GM10847 (cell line): Measurements from ENCODE around the gene HOXD10.

Experiments
- POLR2A ChIP-seq: IDR thresholded peaks from 2 replicates; pipeline ENCODE4 v1.6.1; 2011; ENCODE audit not compliant: insufficient read length; ENCODE audit errors: extremely low read depth

The HOXD10 gene

DNA sequence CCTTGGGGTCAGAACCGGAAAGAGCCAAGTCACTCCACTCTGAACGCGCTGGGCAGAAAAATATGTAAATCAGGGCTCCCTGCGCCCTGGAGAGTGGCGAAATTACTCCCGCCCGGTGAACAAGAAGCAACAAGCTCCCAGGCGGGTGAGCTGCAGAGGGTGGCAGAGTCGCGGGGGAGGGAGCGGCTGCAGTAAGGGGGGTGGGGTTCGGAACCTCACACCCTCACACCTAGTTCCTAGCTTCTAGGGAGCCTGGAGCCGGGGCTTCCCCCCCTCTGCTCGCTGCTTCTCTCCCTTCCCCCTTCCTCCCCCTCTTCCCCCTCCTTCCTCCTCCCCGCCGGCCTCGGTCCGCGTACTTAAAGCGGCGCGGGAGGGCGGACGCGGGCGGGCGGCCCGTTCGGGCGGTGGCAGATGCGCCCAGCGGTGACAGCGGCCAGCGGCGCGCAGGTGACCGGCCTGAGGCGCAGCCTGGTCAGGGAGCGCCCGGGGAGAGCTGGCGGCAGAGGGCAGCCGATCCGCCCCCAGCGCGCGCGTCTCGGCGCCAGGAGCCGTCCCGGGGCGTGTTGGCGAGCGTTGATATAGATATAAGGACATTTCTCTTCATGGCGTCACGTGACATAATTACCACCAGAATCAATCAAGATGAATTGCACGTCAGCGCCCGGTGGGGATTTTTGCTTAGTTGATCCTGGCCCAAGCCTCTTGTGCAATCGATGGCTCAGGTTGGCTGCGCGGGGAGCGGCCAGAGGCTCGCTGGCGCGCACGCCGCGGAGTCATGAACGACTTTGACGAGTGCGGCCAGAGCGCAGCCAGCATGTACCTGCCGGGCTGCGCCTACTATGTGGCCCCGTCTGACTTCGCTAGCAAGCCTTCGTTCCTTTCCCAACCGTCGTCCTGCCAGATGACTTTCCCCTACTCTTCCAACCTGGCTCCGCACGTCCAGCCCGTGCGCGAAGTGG is 9.7 kb upstream of the HOXD10 start, which contains the start of gene HOXD11:
HOXD11 (plus strand) TSS at position 700 of the 959 bp plus-strand sequence; CDS start at position 776, 76 bp downstream.
- no peak for TF ChIP-seq POLR2A

GRCh38 chr2:176107731-176108181 is 8.8 kb upstream of the HOXD10 start:
- TF ChIP-seq POLR2A, result no peak

GRCh38 chr2:176109192-176109901 is 7.2 kb upstream of the HOXD10 start:
- TF ChIP-seq POLR2A, result no peak

GRCh38 chr2:176109946-176110345 is 6.6 kb upstream of the HOXD10 start:
- no peak for TF ChIP-seq POLR2A

DNA sequence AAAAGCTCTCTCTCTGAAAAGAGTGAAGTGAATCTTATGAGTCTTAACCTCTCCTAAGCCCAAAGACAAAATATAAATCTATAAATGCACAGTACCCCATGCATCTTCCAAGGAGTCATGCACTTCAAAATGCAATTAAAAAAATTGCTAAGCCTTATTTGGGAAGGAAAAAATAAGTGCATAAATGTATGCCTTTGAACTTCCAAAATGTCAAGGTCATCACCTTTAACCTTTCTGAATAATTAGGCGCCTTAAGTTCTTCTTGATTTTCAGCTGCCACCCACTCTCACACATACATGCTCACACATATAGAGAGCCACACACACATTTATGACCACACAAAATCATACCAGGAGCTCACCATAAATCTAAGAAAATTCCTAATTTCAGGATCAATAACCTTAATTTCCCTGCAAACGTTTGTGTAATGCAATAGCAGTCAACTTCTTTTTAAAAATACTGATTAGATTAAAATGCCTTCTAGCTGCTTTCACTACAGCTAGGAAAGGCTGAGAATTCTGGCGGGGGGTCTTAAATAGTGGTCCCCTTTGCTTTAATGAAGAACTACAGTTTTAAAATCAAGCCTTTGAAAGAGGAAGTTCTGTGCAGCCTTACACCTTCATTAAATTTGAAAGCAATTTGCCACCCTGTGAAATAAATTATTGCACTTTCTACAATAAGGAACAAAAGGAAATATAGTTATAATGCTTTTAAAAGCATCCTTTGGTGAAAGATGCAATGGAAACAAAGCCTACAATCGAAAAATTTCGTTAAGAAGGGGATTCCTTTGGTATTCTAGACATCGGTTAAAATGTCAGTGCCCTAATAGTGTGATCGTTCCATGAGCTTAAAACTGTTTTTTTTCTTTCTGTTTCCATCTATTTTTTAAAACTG is 5.9 kb upstream of the HOXD10 start:
- no peak for TF ChIP-seq POLR2A

DNA sequence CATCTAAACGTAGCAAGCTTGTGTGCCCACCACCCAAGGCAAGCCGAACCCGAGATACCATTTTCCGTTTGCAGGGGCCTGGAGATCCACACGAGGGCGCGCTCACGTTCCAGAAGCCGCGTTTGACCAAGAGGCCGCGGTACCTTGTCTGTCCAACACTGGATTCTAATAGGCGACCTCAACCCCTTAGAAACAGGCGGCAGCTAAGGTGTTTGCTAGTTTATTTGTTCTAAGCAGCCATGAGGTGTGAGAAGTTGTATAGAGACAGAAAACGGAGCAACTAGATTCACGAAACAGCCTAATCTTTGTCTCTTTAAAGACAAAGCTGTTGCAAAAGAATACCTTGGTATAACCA is 5.3 kb upstream of the HOXD10 start:
- TF ChIP-seq POLR2A, result no peak

GRCh38 chr2:176111846-176112374 is 4.7 kb upstream of the HOXD10 start:
- TF ChIP-seq POLR2A, result no peak

DNA sequence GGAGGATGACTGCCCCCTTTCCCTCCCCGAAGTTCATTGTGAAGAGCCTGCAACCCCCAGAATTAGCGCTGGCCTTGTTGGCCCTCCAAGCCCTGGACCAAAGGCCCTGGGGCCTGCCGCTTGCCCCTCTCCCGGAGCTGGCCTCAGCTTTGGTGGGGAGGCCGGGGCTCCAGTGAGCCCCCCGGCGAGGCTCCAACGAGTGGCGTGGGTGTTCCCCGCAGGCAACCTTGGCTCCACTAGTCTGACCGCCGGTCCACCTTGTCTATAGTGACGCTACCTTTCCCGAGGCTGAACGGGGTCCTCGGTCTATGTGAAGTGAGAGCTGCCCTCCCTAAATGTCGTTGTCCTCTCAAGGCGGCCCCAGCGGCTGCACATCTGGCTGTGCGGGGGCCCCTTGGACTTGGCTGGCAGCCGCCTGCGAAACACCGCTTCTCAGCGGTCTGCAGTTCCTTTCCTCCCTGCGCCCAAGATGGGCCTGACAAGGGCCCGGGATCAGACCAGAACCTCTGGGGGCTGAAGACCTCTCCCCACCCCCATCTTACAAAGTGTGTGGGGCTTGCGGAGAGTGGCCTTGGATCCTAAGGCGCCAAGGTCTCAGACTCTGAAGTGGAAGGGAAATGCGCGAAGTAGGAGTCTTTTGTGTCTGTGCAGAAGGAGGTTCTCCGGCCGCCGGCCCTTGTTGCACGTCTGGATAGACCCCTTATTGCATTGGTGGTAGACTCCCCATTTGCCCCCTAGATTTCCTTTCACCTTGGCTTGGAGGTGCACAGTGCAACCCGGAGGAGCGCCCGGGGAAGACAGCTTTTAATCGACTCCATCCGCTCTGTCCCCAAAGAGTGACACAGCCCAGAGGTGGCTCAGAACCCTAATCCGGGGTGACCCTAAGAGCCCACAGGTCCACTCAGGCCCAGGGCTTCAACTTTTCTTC is 3.9 kb upstream of the HOXD10 start:
- no peak for TF ChIP-seq POLR2A

DNA sequence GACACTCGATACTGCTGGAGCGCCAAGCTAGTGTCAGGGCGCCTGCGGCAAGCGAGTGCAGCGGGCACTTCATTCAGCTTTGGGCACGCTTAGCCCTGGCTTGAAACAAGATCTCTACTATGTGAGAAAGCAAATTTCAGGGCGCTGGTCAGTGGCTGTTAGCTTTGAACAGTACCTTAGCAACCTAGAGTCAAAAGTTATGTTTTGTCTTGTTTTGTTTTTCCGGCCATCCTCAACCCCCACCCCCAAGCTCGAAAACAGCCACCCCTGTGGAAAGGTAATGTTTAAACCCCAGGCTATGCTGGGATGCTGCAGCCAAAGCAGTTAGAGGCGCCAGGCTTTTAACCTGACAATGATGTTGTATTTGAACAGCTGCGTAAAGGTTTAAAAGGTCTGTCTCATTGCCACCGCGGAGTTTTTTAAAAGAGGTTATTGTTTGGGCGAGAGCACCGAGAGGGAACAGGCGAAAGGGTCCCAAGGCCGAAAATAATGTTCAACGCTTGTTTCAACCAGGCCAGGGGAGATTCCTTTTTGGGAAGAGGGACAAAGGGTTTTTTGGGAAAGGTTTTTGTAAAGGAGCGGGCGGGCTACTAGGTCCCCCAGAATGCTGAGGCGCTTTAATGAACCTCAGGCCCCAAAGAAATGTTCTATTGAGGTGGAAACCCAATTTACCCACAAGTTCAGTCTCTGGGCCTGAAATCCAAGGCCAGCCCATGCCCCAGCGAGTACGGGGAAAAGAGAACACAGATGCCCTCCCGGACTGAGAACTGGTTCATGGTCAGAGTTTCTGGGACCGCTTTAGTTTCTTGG is 2.3 kb upstream of the HOXD10 start:
- no peak for TF ChIP-seq POLR2A

GRCh38 chr2:176114930-176115625 is 1.5 kb upstream of the HOXD10 start:
- TF ChIP-seq POLR2A, result no peak

- no peak for TF ChIP-seq POLR2A
Observed at GRCh38 chr2:176117162-176117822, 714 bp downstream of the HOXD10 start.

DNA sequence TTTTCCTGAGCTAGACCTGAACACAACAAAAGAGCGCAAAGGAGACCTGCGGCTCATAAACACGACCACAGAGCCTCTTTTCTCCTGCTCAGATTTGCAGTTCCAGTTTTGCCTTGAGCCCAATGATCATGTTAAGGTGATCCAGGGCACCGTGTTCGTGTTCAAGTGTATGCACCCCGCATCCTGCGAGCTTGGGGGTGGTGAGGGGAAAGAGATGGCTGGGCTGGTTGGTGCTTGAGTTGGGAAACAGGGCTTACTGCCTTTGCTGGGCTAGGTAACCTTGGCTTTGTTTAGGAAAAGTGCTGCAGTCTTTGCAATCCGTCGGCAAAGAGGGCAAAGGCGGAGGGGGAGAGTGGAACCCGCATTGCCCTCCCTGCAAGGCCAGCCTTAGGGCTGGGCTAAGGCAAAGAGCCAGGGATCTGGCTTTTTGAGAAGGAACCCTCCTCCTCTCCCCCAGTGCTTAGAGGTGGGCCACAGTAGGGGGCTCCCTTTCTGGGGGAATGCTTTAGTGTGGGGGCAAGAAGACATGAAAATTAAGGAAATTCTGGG is 1.3 kb downstream of the HOXD10 start:
- TF ChIP-seq POLR2A, result no peak
